SKM-1 (cell line): ENCODE measurements around the gene WBP1.
"Not testable (repeated sequence)": the region's sequence is repeated elsewhere in the genome, so short reads cannot be mapped to it uniquely, and the experiment has no call there.

Experiments used
- DNase-seq: peaks from one replicate; lab custom pipeline; 2025; ENCODE audit not compliant: unreplicated experiment; lab: John Stamatoyannopoulos, UW

WBP1 gene

DNA sequence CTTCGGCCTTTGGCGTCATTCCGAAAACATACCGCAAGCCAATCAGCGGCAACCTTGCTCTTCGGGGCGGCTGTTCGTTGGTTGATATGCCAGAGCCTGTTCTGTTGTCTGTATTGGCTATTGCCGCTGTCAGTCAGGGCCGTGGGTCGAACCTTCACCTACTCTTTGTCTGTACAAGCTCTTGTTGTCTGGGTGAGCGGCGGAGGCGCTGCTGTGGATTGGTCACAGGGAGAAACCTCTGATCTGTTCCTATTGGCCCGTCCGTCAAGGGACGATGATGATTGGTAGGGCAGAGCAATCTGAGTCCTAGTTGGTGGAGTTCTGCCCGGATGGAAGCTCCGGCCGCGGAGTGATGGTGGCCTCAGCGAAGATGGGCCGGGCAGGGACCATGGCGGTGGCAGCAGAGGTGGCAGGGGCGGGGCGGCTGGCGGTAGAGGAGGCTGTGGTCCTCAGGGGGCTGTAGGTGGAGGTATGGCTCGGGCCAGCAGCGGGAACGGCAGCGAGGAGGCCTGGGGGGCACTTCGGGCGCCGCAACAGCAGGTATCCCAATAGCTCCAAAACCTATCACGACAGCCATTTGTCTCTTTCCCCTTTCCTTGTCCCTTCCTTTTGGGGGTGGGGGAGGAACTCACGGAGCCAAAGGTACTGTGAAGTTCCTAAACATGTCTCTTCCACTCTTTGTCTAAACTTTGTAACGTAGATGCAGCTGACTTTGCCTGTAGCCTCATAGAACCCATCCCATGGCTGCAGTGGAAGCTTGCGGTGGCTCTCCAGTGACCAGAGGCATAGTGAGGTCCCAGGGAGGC lies at the start of gene WBP1:
Gene WBP1, plus strand, starts transcription at position 307 of the 806 bp plus-strand sequence. Its CDS starts 165 bp downstream, at position 472.
- DNase-seq = peak; percentile 97

DNA sequence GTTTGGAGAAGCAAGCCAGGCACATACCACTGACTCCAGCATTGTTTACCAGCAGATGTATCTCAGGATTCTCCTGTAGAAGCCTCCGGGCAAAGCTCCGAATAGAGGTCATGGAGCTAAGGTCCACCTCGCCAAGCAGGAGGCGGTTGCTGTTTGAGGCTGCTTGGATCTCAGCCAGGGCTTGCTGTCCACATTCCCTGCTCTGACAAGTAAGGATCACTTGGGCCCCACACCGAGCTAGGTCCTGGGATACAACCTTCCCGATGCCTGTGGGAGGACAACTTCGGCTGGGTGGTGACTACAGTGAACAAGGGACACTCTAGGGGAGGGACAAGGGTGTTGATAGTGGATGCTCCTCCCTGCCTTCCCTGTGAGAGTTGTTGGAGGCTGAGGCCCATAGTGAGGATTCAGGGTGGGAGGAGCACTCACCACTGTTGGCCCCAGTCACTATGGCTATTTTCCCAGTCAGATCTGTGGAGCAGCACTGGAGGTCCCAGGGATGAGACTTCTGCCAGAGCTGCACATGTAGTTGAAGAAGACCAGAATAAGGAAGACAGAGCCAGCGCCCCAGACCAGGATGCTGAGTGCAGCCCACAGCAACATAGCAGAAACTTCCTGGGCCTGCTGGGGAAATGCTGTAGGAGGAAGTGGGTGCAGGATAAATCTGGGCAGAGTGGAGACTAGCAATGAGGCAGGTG lies 45.1 kb upstream of the WBP1 start:
- DNase-seq = no peak

DNA sequence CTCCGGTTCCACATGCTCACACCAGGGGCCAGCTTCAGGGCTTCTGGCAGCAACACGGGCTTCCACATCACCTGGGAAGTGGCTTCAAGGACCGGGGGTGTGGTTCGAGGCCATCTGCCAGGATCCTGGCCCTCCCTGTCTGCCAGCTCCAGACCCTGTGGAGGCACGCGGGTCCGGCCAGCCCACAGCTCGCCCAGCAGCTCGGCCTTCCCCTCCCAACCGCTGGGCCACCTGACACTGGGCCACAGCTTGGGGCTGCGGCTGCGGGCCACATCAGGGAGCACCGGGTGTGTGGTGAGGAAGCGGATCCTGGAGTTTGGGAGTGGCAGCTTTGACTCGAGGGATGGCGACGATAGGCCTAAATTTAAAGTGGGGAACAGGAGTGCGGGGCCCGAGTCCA lies 43.8 kb upstream of the WBP1 start:
- no peak for DNase-seq

DNA sequence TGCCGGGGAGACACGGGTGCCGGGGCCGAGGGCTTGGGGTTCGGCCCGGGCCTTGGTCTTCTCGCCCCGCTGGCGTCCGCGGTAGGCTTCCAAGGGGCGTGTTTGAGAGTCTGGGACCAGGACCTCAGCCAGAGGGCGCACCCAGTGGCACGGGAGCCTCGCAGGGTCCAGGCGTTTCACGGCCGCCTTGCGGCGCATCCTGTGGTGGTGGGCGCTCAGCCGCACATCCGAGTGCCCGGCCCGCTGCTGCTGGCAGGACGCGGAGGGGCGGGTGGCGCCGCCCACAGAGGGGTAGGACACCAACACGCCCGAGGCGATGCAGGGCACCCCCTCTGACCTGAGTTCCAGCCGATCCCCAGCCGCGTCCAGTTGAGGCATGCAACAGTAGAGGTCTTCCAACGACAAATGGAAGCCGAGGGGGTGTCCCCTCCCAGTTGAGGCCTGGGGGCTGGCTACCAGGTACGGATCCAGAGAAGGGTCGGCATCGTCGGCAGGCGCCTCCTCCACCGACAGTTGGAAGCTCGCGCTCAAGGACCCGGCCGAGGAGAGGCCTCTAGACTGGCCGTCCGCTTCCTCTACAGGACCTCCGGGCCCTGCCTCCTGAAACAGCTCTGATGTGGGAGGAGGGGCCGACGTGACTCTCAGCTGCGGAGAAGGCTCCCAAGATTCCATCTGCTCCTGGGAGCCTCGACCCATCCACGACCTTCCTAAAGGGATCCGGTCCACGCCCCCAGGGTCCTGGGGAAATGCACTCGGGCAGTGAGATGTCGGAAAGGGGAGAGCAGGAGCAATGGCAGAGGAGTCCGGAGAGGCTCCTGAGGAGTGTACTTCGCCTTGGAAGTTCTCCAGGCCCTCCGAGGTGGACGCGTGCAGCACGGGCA lies 43.1 kb upstream of the WBP1 start:
- no peak for DNase-seq

DNA sequence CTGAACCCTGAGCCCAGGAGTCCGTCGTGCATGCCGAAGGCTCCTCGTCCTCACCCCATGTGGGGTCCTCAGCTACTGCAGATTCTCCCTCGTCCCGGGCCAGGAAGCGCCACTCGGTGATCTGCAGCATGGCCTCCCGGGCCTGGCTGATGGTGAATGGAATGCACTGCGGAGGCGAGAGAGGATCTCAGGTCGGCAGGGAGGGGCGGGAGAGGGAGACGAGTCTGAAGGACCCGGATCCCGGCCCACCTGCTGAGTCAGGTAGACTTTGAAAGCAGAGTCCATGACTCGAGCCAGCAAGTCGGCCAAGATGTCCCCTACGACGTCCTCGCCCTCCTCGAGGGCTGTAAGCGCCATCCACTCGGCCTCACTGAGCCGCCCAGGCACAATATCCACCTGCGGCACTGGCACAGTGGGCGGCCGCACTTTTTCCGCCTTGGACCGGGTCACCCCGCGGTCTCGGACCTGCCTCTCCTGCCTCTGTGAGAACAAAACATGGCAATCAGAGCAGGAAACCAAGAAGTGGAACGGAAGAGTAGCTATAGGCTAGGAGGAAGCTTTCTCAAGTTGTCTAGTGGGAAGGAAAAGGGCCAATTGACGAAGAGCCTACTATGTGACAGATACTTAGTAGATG lies 42.4 kb upstream of the WBP1 start:
- DNase-seq = no peak

DNA sequence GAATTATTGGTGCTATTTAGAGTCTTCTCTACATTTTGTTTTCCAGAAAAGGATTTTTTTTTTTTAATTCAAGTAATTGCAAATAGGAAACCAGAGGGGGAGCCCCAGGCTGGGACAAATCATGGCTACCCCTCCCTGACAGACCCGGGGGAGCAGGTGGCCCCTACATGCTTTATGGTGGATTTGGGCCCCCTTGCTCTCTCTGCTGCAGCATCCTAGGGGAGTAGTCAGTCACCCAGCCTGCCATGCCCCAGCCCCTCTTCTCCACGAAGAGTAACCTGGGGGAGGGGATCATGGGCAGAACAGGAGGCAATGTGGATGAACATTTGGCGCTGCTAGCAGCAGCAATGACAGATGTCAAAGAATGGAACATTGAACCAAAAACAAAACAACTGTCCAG lies 41.5 kb upstream of the WBP1 start:
- no peak for DNase-seq

DNA sequence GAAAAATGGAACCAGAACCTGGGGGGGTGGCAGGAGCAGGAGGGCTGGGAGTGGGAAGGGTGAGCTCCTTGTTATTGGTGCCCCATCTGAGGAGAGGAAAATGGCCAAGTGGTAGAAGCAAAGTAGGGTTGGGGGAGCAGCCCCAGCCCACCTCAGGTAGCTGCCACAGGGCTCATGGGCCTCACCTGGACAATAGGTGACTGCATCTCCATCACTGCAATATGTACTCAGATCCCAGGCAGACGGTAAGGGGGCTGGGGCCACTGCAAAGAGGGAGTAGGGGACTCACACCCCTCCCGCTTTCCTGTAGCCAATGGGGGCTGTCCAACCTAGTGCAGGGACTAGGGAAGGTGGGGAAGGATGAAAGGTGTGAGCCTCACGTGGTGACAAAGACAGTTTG lies 41.0 kb upstream of the WBP1 start:
- no peak for DNase-seq

DNA sequence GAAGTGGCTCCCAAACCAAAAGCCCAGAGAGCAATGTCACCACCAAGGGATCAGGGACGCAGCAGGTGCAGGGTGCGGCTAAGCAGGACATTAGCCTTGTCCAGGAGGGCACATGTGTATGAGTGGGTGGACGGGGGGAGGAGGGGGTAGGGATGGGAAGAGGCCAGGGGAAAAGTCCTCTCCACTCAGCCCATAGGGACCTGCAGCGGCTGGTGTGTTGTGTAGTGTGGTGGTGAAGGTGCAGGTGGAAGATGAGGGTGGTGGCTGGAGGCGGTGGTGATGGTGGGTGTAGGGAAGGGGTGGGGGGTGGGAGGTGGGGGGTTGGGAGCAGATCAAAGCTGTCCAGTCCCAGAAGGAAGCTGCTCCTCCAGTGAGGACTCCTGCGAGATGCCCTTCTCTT lies 40.5 kb upstream of the WBP1 start:
- DNase-seq = no peak

DNA sequence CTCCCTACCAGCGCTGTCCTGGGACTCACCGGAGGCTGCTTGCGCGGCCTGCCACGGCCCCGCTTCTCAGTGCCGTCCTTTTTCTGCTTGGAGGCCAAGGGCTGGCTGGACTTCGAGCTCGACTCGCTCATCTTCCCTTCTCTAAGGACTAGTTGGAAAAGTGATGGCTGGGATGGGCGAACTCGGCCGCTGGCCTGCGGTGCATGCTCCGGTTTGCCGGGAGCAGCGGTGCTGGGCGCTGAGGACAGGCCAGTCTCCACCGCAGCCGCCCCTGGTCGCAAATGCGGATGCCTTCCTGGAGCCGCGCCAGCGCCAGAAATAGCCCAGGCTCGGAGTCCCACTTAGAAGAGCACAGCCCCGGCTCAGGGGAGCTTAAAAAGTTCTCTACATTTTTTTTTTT lies 39.9 kb upstream of the WBP1 start:
- no peak for DNase-seq

DNA sequence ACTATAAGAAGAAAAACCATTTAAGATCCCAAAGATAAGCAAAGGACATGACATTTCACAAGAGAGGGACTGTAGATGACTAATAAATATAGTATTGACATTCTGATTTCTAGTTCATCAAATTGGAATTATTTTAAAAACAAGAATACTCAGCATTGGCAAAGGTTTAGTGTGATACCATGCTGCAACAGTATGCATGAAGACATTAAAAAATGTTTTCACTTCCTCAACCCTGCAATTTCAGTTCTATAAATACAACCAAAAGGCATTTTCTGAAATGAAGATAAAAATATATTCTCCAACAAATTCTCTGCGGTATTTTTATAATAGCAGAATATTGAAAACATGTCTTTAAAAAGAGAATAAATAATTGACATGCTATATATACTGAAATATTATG lies 38.9 kb upstream of the WBP1 start:
- DNase-seq = no peak

DNA sequence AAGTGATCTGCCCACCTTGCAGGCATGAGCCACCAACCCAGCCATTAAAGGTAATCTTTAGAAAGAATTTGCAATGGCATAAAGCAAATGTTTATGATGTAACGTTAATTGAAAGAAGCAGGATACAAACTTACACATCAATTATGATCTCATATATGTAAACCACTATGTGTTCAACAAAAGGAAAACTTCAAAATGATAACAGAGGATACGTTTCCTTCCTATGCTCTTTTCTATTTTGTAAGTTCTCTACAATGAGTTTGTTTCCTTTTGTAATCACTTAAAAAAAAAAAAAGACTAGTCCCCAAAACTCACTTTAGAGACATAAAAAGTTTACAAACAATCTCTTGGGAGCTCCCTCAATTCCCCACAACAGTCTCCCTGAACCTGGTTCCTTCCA lies 38.2 kb upstream of the WBP1 start:
- DNase-seq = no peak

DNA sequence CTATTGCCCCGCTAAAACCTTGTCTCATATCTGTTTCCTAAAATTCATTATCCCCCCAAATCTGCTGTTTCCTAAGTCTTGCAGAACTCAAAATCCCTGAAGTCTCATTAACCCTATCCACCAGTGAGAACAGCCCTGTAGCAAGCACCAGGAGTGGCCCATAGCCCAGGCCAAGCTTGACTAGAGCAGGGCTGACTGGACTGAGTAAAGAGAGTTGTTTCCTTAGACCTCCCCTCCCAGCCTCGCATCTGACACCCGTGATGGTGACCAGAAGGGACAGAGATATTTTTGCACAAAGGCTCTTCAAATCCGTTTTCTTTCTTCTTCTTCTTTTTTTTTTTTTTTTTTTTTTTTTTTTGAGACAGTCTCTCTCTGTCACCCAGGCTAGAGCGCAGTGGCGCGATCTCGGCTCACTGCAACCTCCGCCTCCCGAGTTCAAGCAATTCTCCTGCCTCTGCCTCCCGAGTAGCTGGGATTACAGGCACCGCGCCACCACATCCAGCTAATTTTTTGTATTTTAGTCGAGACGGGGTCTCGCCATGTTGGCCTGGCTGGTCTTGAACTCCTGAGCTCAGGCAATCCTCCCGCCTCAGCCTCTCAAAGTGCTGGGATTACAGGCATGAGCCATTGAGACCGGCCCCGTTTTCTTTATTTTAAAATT lies 37.7 kb upstream of the WBP1 start:
- not testable (repeated sequence) for DNase-seq

DNA sequence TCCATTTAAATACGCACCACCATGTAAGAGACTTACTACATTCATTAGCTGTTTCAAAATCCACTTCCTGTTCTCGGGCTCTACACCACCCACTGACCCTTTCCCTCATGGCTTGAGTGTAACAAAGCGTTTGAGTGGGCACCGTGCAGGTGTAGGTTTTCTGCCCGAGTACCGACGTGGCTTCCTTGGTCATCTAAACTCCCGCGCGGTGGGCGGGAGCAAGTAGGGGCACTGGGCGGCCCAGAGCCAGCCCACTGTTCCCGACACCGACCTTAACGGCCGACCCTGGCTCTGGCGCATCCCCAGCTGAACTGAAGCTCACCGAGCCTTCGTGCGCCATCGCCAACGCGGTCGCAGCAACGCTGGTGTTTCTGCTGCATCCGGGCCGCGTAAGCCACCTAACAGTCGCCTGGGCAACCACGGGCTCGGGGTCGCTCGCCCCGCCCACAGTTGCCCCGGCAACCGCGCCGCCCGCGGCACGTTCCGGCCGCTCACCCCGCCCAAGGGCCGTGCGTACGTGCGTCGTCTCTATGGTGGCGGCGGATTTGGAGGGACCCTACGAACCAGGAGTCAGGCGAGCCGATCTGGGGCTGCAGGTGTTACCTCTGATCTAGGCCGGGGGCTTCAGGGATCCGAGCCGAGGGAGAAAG lies 36.9 kb upstream of the WBP1 start, which contains the start of the genes C2orf81 and WDR54:
Gene C2orf81, minus strand, starts transcription at position 399 of the 650 bp plus-strand sequence. Its CDS starts 59 bp downstream, at position 340.
Gene WDR54, plus strand, starts transcription at position 510 of the 650 bp plus-strand sequence. CDS start 424 bp downstream, outside the sequence.
- DNase-seq = peak; percentile 68

DNA sequence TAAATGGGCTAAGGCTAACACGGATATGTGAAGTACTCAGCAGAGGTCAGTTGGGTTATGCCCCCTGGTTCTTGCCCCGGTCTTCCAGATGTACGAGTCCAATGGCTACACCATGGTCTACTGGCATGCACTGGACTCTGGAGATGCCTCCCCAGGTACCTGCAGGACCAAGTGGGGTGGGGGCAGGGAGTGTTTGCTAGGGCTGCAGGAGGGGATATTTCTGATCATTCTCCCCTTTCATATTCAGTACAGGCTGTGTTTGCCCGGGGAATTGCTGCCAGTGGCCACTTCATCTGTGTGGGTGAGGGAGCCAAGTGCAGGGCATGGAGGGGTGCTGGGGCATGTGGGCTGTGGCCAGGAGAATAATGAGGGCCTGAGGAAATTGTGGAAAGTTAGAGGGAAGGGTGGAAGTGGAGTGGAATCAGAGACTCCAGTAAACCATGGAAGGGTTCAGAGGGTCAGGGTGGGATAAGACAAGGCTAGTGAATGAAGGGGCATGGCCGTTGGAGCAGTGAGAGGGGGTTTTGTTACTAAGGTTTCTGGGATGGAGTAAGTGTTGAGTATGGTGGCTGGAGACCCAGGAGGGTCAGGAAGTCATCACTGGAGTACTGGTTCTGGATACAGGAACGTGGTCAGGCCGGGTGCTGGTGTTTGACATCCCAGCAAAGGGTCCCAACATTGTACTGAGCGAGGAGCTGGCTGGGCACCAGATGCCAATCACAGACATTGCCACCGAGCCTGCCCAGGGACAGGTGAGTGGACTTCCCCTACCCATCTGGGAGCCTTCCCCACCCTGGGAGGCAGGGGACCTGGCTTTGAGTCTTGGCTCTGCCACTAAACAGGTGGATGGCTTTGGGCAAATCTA lies 34.8 kb upstream of the WBP1 start:
- DNase-seq = no peak

DNA sequence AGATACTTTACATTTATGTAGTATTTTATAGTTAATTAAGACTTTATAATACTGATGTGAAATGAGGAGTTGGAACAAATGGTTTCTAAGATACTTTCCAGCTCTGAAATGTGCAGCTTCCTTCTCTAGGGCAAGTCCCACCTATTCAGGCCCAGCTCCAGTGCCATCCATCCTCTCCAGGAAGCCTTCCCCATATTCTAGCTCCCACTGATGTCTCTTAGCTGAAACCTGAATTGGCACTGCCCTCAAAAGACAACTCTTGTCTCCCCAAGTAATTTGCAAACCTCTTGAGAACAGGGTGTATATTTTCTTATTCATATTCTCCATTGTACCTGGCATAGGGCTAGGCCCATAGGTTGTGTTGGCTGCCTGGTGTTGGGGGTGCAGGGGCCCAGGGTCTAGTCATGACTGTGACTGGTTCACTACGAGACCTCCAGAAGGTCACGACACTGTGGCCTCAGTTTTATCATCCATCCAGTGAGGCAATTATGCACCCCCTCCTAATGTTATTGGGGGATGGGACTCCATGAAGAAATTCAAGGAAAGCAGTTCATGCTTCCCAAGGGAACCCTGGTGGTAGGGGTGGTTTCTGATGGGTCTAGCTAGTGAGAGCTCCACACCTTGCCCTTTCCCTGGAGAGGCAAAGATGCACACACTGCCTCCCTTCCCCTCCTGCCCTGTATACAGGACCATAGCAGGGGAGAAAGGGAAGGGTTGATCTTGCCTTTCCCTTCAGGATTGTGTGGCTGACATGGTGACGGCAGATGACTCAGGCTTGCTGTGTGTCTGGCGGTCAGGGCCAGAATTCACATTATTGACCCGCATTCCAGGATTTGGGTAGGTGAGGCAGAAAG lies 33.9 kb upstream of the WBP1 start:
- DNase-seq = no peak

DNA sequence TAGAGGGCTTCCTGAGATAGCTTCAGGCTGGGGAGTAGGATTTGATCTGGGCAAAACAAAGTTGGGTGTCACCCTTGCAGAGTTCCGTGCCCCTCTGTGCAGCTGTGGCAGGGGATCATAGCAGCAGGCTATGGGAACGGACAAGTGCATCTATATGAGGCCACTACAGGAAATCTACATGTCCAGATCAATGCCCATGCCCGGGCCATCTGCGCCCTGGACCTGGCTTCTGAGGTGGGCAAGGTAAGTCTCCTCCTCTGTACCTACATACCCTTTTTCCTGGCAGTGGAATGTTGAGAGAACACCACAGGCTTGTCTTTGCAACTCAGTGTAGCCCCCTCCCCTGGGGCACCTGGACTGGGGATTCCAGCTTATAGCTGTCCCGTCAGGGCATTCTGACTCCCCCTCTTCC lies 33.2 kb upstream of the WBP1 start:
- DNase-seq = no peak

DNA sequence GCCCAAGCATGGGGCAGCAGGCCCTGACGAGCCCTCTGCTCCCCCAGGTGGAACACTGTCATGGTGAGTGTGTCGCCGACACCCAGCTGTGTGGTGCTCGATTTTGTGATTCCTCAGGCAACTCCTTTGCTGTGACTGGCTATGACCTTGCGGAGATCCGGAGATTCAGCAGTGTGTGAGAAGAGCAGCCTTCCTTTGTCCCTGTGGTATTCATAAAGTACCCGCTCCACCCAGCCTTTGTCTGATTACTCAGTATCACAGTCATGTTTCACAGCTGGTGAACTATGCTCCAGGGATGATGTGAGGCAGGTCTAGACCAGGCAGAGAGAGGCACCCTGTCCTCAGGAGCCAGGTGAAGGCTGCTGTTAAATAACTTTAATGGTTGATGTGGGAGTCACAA lies 32.7 kb upstream of the WBP1 start:
- no peak for DNase-seq

DNA sequence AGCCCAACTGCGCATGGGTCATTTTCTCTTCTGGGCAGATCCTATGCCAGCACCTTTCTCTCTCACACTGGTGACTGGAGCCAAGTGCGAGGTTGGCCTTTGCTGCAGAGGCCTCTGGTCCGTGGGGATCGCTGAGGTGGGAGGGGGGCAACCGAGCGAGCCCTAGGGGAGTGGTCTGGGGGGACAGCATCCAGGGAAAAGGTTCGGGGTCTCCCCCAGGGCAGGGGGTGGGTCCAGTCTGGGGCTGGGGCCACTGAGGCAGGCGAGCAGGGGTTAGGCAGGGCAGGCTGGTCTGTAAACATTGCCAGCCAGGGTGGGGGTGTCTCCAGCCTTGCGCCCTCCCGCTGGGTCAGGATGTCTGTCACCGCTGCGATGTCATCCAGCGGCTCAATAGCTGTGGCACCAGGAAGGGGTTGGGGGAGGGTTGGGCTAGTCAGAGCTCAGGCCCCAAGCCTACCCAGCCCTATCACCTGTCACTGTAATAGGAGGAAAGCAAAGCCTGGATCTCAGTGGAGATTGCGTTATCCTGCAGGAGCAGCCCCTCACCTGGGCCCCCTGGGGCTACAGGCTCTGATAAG lies 32.0 kb upstream of the WBP1 start:
- DNase-seq = no peak
